ENCODE data around the gene CLCN6.

CLCN6 gene

DNA sequence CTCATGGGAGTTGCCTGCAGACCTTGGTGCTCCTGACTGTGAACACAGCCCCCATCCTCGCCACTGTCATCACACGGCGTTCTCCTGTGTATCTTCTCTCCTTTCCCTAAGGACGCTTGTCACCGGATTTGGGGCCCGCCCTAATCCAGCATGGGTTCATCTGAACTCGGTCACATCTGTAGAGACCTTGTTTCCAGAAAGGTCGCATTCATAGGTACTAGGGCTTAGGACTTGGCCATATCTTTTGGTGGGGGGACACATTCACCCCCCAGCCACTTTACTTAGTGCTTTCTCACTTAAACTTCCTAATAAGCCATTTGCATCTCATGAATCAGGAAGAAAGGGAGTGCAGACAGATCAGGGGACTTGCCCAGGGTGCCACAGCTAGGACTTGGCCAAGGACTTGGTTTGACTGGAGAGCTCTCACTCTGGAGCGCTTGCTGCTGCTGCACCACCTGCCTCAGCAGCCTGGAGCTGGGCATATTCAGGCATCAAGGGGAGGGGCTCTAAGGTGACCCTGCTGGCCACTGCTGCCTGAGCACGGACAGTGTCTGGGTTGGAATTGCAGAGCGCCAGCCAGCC, 31.9 kb downstream of the CLCN6 start:
- Histone ChIP-seq H3K27me3 (ENCODE audit: control insufficient read depth in 1 of 2, insufficient read depth in 2 of 2, low read length in 2 of 2) (no peaks in the 10 kb centered on the region), H3K27ac (ENCODE audit: low read depth, low read length) (no peak overlapping the region), H3K36me3 (ENCODE audit: insufficient read depth, low read length) (peaks cover 94% of the 10 kb centered on the region), H3K4me3 (ENCODE audit: low read depth in 1 of 2, low read length in 2 of 2) (no peak overlapping the region), H3K4me1 (ENCODE audit: insufficient read depth, low read length) (no peaks in the 10 kb centered on the region), H3K9me3 (ENCODE audit: low read length) (no peaks in the 10 kb centered on the region), H3K9ac (ENCODE audit: low read length) (no peak overlapping the region)

DNA sequence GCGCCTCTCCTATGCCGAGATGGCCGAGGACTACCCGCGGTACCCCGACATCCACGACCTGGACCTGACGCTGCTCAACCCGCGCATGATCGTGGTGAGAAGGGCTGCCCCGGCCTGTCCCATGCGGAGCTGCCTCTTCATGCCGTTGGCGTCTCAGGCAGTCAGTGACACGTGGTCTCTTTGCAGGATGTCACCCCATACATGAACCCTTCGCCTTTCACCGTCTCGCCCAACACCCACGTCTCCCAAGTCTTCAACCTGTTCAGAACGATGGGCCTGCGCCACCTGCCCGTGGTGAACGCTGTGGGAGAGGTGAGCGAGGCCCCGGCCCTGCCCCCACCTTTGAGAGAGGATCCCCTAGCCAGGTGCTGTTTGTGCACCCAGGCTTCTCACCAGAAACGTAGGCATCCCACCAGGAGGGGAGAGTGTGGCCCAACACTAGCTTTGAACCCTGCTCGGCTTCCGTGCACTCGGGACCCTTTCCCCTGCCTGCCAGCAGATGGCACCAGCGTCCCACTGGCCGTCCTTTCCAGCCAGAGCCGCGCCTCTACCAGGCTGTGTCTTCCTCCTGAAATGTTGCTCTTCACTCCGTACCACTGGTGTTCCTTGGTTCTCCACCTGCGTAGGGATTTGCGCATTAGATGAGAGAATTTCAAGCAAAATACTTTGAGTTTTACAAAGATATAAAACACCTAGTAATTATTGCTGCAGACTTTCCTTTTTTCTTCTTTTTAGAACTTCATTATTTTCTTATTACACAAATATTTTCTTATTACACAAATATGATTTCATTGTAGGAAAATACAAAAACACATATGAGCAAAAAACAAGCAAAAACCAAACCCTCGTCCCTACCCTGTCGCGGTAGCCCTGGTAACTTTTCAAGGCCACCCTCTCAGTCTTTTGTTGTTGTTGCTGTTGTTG, 32.6 kb downstream of the CLCN6 start:
- Histone ChIP-seq H3K27me3 (ENCODE audit: control insufficient read depth in 1 of 2, insufficient read depth in 2 of 2, low read length in 2 of 2) (no peaks in the 10 kb centered on the region), H3K9ac (ENCODE audit: low read length) (no peak overlapping the region), H3K36me3 (ENCODE audit: insufficient read depth, low read length) (peaks cover 89% of the 10 kb centered on the region), H3K4me1 (ENCODE audit: insufficient read depth, low read length) (no peaks in the 10 kb centered on the region), H3K27ac (ENCODE audit: low read depth, low read length) (no peak overlapping the region), H3K9me3 (ENCODE audit: low read length) (no peaks in the 10 kb centered on the region), H3K4me3 (ENCODE audit: low read depth in 1 of 2, low read length in 2 of 2) (no peak overlapping the region)

GRCh38 chr1:11839727-11840705, 34.0 kb downstream of the CLCN6 start:
- peaks cover 88% of the 10 kb centered on the region for H3K36me3 ChIP-seq (ENCODE audit: insufficient read depth, low read length)
- no peaks in the 10 kb centered on the region for H3K27me3 ChIP-seq (ENCODE audit: control insufficient read depth in 1 of 2, insufficient read depth in 2 of 2, low read length in 2 of 2)
- H3K9ac ChIP-seq (ENCODE audit: low read length): no peak overlapping the region
- H3K4me3 ChIP-seq (ENCODE audit: low read depth in 1 of 2, low read length in 2 of 2): no peak overlapping the region
- no peaks in the 10 kb centered on the region for H3K4me1 ChIP-seq (ENCODE audit: insufficient read depth, low read length)
- H3K9me3 ChIP-seq (ENCODE audit: low read length): no peaks in the 10 kb centered on the region
- H3K27ac ChIP-seq (ENCODE audit: low read depth, low read length): no peak overlapping the region

DNA sequence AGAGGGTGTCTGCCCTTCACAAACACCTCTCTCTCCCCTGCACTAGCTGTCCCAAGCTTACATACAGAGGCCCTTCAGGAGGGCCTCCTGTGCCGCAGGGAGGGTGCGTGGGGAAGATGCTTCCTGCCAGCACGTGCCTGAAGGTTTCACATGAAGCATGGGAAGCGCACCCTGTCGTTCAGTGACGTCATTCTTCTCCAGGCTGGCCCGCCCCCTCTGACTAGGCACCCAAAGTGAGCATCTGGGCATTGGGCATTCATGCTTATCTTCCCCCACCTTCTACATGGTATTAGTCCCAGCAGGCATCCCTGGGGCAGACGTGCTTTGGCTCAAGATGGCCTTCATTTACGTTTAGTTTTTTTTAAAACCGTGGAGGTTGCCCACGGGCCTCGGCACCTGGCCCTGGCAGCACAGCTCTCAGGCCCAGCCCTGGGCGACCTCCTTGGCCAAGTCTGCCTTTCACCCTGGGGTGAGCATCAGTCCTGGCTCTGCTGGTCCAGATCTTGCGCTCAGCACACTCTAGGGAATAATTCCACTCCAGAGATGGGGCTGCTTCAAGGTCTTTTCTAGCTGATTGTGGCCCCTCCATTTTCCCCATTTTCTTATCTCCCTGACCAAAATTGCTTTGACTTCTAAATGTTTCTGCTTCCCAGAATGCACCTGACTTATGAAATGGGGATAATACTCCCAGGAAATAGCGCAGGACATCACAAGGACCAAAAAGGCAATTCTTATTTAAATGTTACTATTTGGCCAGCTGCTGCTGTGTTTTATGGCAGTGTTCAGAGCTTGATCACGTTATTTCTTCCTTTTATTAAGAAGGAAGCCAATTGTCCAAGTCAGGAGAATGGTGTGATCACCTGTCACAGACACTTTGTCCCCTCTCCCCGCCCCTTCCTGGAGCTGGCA, 35.5 kb downstream of the CLCN6 start:
- no peaks in the 10 kb centered on the region for H3K9me3 ChIP-seq (ENCODE audit: low read length)
- H3K36me3 ChIP-seq (ENCODE audit: insufficient read depth, low read length): peaks cover 79% of the 10 kb centered on the region
- no peaks in the 10 kb centered on the region for H3K27me3 ChIP-seq (ENCODE audit: control insufficient read depth in 1 of 2, insufficient read depth in 2 of 2, low read length in 2 of 2)
- no peak overlapping the region for H3K4me3 ChIP-seq (ENCODE audit: low read depth in 1 of 2, low read length in 2 of 2)
- no peak overlapping the region for H3K9ac ChIP-seq (ENCODE audit: low read length)
- H3K4me1 ChIP-seq (ENCODE audit: insufficient read depth, low read length): no peaks in the 10 kb centered on the region
- H3K27ac ChIP-seq (ENCODE audit: low read depth, low read length): no peak overlapping the region

- H3K36me3 ChIP-seq (ENCODE audit: insufficient read depth, low read length): peaks cover 70% of the 10 kb centered on the region
Observed at GRCh38 chr1:11842154-11843041, 36.4 kb downstream of the CLCN6 start.

DNA sequence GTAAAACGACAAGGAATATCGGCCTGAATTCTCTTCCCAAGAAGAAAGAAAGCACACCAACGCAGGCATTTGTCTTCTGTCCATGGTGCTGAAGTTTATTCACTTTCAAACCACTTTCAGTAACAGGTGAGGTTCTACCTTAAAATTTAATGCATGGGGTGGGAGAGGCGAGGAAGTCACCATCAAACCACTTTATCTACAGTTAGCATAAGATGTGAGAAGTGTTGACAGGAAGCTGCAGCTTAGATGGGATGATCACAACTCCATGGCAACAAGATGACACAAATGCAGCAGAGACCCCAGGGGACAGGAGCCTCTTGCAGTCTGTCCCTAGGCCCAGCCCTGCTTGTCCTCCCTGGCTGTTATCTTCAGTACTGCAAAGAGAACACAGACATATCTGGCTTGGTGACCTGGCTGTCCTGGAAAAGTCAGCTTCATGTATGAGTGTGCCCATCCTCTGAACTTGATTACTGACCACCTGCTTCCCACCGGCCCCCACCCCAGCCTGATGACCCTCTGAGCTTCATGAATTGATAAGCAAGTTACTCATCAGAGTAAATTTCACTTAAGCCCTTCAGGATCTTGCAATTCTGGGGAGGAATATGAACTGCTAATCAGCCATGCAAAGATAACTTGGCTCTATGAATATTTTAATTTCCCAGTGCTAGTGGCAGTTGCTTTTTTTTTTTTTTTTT, 39.8 kb downstream of the CLCN6 start:
- Histone ChIP-seq H3K9ac (ENCODE audit: low read length) (no peak overlapping the region), H3K4me1 (ENCODE audit: insufficient read depth, low read length) (no peaks in the 10 kb centered on the region), H3K9me3 (ENCODE audit: low read length) (no peaks in the 10 kb centered on the region), H3K36me3 (ENCODE audit: insufficient read depth, low read length) (peaks cover 36% of the 10 kb centered on the region), H3K27ac (ENCODE audit: low read depth, low read length) (no peak overlapping the region), H3K4me3 (ENCODE audit: low read depth in 1 of 2, low read length in 2 of 2) (no peak overlapping the region), H3K27me3 (ENCODE audit: control insufficient read depth in 1 of 2, insufficient read depth in 2 of 2, low read length in 2 of 2) (no peaks in the 10 kb centered on the region)

More at GRCh38 chr1:11842154-11843041, 36.4 kb downstream of the CLCN6 start:
- Histone ChIP-seq H3K9me3 (ENCODE audit: low read length) (no peaks in the 10 kb centered on the region), H3K27me3 (ENCODE audit: control insufficient read depth in 1 of 2, insufficient read depth in 2 of 2, low read length in 2 of 2) (no peaks in the 10 kb centered on the region), H3K4me3 (ENCODE audit: low read depth in 1 of 2, low read length in 2 of 2) (no peak overlapping the region), H3K4me1 (ENCODE audit: insufficient read depth, low read length) (no peaks in the 10 kb centered on the region), H3K27ac (ENCODE audit: low read depth, low read length) (no peak overlapping the region), H3K9ac (ENCODE audit: low read length) (no peak overlapping the region)

DNA sequence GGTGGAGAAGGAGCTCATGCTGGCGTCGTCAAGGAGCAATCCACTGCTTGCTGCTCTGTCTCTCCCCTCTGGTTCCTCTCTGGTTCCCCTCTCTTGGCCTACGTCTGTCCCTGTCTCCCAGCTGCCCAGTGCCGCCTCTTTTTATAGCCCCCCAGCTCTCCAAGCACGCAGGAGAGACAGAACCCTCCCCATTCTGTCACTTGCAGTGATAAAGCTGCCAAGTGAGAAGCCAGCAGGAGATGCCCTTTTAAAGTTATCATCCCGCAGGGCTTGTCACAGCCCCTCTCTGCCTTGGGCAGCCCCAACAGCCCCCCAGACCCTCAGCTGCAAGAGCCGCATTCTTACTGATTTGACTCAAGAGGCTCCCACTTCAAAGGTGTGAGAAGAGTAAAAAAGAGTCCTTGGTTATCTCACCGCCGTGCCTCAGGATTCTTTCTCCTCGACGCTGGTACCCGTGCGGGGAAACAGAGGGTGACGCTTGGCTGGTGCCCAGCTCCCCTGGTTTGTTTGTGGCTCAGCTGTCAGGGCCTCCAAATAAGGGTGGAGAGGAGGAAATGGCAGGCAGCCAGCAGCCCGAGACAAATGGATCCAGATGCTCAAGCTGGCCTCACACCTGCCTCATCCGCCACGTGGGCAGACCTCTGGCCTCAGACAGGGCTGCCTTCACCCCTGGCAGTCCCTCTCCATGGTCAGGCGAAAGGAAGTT, 41.8 kb downstream of the CLCN6 start, which contains the start of gene NPPA:
Gene NPPA (minus strand): TSS at position 117 of the 706 bp plus-strand sequence. CDS start 99 bp downstream, at position 18.
- H3K9me3 ChIP-seq (ENCODE audit: low read length): no peaks in the 10 kb centered on the region
- H3K4me3 ChIP-seq (ENCODE audit: low read depth in 1 of 2, low read length in 2 of 2): no peak within 1 kb of the TSS
- no peak within 1 kb of the TSS for H3K9ac ChIP-seq (ENCODE audit: low read length)
- no peaks in the 10 kb centered on the region for H3K27me3 ChIP-seq (ENCODE audit: control insufficient read depth in 1 of 2, insufficient read depth in 2 of 2, low read length in 2 of 2)
- no peaks in the 10 kb centered on the region for H3K4me1 ChIP-seq (ENCODE audit: insufficient read depth, low read length)
- no peak within 1 kb of the TSS for H3K27ac ChIP-seq (ENCODE audit: low read depth, low read length)
- peaks cover 18% of the 10 kb centered on the region for H3K36me3 ChIP-seq (ENCODE audit: insufficient read depth, low read length)

DNA sequence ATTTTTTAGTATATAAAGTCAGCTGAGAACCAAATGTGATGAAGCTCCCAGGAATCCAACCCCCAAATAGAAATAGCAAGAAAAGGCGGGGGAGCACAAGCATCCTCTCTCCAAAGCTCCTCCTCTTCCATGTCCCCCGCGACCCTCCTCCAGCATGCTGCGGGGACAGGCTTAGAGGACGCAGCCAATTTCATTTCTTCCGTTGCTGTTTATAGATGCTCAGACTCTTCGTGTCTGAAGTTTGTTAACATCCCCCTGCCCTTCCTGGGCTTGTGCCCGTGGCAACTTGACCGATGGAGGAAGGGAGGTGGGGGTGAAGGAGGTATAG, 42.3 kb downstream of the CLCN6 start:
- no peak overlapping the region for H3K4me3 ChIP-seq (ENCODE audit: low read depth in 1 of 2, low read length in 2 of 2)

DNA sequence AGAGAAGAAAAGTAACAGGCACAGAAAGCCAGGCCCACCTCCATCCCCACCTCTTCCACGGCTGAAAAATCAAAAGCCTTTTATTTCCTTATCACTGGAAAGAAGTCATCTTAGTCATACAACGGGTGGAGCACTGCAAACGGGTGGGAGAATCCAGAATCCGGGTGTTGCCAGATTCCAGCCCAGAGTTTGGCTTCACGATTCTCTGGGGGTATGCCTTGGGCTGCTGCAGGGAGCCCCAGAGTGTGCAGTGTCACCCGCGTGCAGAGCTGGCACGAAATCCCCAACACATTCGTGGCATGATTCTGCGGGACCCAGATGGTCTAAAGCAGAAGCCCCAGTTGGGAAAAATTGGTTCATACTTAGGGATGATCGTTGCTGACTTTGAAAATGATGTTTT, 44.2 kb downstream of the CLCN6 start:
- Histone ChIP-seq H3K27ac (ENCODE audit: low read depth, low read length) (no peak overlapping the region), H3K4me3 (ENCODE audit: low read depth in 1 of 2, low read length in 2 of 2) (no peak overlapping the region), H3K4me1 (ENCODE audit: insufficient read depth, low read length) (no peaks in the 10 kb centered on the region), H3K36me3 (ENCODE audit: insufficient read depth, low read length) (peaks cover 4% of the 10 kb centered on the region), H3K9me3 (ENCODE audit: low read length) (no peaks in the 10 kb centered on the region), H3K27me3 (ENCODE audit: control insufficient read depth in 1 of 2, insufficient read depth in 2 of 2, low read length in 2 of 2) (no peaks in the 10 kb centered on the region), H3K9ac (ENCODE audit: low read length) (no peak overlapping the region)

More for the DNA sequence above, 42.3 kb downstream of the CLCN6 start:
- H3K9me3 ChIP-seq (ENCODE audit: low read length): no peaks in the 10 kb centered on the region
- H3K27me3 ChIP-seq (ENCODE audit: control insufficient read depth in 1 of 2, insufficient read depth in 2 of 2, low read length in 2 of 2): no peaks in the 10 kb centered on the region
- H3K9ac ChIP-seq (ENCODE audit: low read length): no peak overlapping the region
- H3K27ac ChIP-seq (ENCODE audit: low read depth, low read length): no peak overlapping the region
- H3K36me3 ChIP-seq (ENCODE audit: insufficient read depth, low read length): peaks cover 18% of the 10 kb centered on the region
- H3K4me1 ChIP-seq (ENCODE audit: insufficient read depth, low read length): no peaks in the 10 kb centered on the region

Data from muscle layer of colon (tissue), 2 donors.